DND-41 (cell line): Measurements from ENCODE around the gene DDX27.
"Not testable (repeated sequence)": the region's sequence is repeated elsewhere in the genome, so short reads cannot be mapped to it uniquely, and the experiment has no call there.

ENCODE experiments used
- ATAC-seq: fragments of 200-7000 bp; cut with Tn5 transposase; 3 replicates; pipeline ENCODE4 v1.9.1; 2021; ENCODE audit warnings: low read depth; ENCODE audit not compliant: insufficient read depth
- DNase-seq: peaks from one replicate; pipeline ENCODE4 v3.0.0-alpha.2; 2020
- H2AFZ ChIP-seq: 2 replicates; pipeline ENCODE4 v1.6.0; 2012; ENCODE audit warnings: low read depth, low read length
- H3K27ac ChIP-seq: 2 replicates; pipeline ENCODE4 v1.5.1; 2012; ENCODE audit warnings: low read length, inconsistent platforms
- H3K27me3 ChIP-seq: fragments of 200-600 bp; sonication (generic); 2 replicates; pipeline ENCODE4 v1.6.0; 2012; ENCODE audit warnings: low read length, mild to moderate bottlenecking, inconsistent platforms; ENCODE audit not compliant: insufficient read depth, poor library complexity
- H3K36me3 ChIP-seq: 2 replicates; pipeline ENCODE4 v1.5.1; 2012; ENCODE audit warnings: low read length, inconsistent platforms; ENCODE audit not compliant: insufficient read depth
- H3K4me1 ChIP-seq: 2 replicates; pipeline ENCODE4 v1.5.1; 2012; ENCODE audit warnings: mild to moderate bottlenecking, low read length; ENCODE audit not compliant: insufficient read depth
- H3K4me2 ChIP-seq: 2 replicates; pipeline ENCODE4 v1.6.0; 2012; ENCODE audit warnings: mild to moderate bottlenecking, moderate library complexity, low read length, inconsistent platforms; ENCODE audit not compliant: insufficient read depth
- H3K4me3 ChIP-seq, 2 experiments: fragments of 200-600 bp in 1 of 2; shearing (Covaris generic) in 1 of 2; 2 replicates each; pipeline ENCODE4 v1.5.1; 2012 to 2016; ENCODE audit warnings: inconsistent platforms in 2 of 2, low read length in 2 of 2, mild to moderate bottlenecking in 2 of 2, low read depth in 1 of 2, moderate library complexity in 1 of 2
- H3K79me2 ChIP-seq: 2 replicates; pipeline ENCODE4 v1.6.0; 2012; ENCODE audit warnings: low read length, inconsistent platforms; ENCODE audit not compliant: insufficient read depth
- H3K9ac ChIP-seq: 2 replicates; pipeline ENCODE4 v1.6.0; 2012; ENCODE audit warnings: low read depth, mild to moderate bottlenecking, inconsistent platforms, low read length, moderate library complexity
- H3K9me3 ChIP-seq: 2 replicates; pipeline ENCODE4 v1.5.1; 2012; ENCODE audit warnings: low read length, moderate library complexity, mild to moderate bottlenecking, inconsistent platforms; ENCODE audit not compliant: insufficient read depth, severe bottlenecking
- H4K20me1 ChIP-seq: 2 replicates; pipeline ENCODE4 v1.6.0; 2012; ENCODE audit warnings: low read length; ENCODE audit not compliant: insufficient read depth
- EZH2 ChIP-seq: IDR thresholded peaks from 3 replicates; pipeline ENCODE4 v1.6.1; 2012; ENCODE audit warnings: borderline replicate concordance, low read depth, mild to moderate bottlenecking, moderate library complexity, low read length, inconsistent platforms; ENCODE audit not compliant: severe bottlenecking
- TF ChIP-seq, protein P1 (sequence below): IDR thresholded peaks from 2 replicates; pipeline ENCODE4 v1.5.1; 2012; ENCODE audit warnings: borderline replicate concordance, low read length, moderate library complexity, mild to moderate bottlenecking; ENCODE audit not compliant: poor library complexity, severe bottlenecking; ENCODE audit errors: extremely low read depth

DDX27 gene

DNA sequence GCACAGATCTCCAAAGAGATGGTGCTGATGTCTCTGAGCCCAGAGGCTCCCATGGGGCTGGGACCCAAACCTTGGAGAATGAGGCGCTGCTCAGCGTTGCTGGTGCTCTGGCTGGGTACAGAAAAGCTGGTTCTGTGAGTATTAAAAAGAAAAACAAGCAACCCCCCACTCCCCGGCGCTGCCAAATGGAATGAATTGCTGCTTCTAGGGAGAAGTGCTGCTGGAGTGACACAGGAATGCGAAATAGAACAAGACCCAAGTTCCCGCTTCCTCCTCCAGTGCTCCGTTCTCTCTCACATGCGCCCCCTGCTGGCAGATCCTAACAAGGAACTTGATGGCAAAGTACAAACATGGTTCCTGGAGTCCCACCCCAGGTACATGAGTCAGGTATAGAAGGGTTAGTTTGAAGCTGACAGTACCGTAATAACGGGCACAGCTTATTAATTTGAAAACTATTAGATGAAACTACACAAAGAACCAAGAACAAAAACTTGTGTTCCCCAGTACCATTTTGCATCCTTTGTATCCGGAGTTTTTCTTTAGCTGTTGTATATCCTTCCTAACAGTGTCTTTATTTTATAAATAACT, 2.1 kb upstream of the DDX27 start:
- Histone ChIP-seq H2AFZ (peak overlapping the region; percentile 80), H4K20me1 (no peaks in the 10 kb centered on the region), H3K36me3 (peaks cover 10% of the 10 kb centered on the region), H3K4me3 (no peak overlapping the region), H3K9ac (no peak overlapping the region), H3K9me3 (no peaks in the 10 kb centered on the region), H3K27me3 (no peaks in the 10 kb centered on the region), H3K27ac (no peak overlapping the region), H3K4me2 (peak overlapping the region; percentile 40; the same call in 1 of the 2 replicates), H3K4me1 (peaks cover 36% of the 10 kb centered on the region), H3K79me2 (peaks cover 24% of the 10 kb centered on the region)
- TF ChIP-seq, protein P1, sequence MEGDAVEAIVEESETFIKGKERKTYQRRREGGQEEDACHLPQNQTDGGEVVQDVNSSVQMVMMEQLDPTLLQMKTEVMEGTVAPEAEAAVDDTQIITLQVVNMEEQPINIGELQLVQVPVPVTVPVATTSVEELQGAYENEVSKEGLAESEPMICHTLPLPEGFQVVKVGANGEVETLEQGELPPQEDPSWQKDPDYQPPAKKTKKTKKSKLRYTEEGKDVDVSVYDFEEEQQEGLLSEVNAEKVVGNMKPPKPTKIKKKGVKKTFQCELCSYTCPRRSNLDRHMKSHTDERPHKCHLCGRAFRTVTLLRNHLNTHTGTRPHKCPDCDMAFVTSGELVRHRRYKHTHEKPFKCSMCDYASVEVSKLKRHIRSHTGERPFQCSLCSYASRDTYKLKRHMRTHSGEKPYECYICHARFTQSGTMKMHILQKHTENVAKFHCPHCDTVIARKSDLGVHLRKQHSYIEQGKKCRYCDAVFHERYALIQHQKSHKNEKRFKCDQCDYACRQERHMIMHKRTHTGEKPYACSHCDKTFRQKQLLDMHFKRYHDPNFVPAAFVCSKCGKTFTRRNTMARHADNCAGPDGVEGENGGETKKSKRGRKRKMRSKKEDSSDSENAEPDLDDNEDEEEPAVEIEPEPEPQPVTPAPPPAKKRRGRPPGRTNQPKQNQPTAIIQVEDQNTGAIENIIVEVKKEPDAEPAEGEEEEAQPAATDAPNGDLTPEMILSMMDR: peak; percentile 99
- no peak for TF ChIP-seq EZH2
- ATAC-seq (peak; percentile 60), DNase-seq (peak; percentile 90)

DNA sequence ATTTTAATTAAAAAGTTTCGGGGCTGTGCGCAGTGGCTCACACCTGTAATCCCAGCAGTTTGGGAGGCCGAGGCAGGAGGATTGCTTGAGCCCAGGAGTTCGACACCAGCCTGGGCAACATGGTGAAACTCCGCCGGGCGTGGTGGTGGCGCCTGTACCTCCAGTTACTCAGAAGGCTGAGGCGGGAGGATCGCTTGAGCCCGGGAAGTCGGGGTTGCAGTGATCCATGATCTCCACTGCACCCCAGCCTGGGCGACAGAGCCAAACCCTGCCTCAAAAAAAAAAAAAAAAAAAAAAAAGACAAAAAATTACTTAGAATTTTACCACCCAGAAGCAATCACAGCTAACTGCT, 501 bp upstream of the DDX27 start:
- Histone ChIP-seq H3K9ac (peak overlapping the region; percentile 78), H3K4me2 (peak overlapping the region; percentile 89), H3K79me2 (peaks cover 24% of the 10 kb centered on the region), H3K27ac (peak overlapping the region; percentile 75), H3K4me3 (peak overlapping the region in 1 of 2 experiments; percentile 91; a peak in 3 of 4 replicates), H3K36me3 (peaks cover 23% of the 10 kb centered on the region), H2AFZ (peak overlapping the region; percentile 77), H3K4me1 (peaks cover 36% of the 10 kb centered on the region)
- not testable (repeated sequence) for ATAC-seq, H3K27me3 ChIP-seq, H4K20me1 ChIP-seq, H3K9me3 ChIP-seq
- peak; percentile 38 for DNase-seq

DNA sequence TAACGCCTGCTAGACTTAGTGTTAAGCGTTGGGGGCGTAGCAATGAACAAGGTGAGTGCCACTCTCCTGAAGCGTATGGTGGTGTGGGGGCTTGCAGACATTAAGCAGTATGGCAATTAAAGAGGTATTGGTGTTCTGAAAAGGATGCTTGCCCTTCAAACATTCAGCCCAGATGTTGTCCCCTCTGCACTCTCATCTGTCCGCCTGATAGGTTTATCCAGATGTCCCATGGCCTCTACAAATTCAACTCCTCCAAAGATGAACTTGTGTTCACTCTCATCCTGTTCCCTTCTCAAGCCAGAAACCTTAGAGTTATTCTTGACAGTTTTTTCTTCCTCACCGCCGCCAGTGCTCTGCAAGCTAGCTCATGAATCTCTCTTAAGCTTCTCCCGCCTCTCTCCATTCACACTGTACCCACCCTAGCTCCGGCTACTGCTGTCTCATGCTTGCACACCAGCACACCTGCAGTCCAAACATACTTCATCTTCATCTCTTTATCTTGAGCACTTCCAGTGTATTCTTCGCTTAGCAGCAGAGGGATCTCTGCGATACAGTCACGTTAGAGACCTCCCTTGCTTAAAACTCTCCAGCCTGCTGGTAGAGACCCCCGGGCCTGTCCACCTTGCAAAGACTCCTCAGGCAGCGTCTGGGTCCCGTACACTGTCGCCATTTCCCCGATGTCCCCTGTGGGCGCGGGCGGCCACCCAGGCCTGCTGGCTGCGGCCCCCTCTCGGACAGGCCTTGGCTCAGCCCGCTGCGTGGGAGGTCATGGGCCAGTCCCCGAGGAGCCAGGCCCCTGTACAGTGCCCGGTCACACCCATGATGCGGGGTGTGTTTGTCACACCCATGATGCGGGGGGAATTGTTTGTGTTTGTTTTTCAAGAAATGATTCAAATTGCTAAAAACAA, 962 bp downstream of the DDX27 start:
- H3K27ac ChIP-seq: peak overlapping the region; percentile 90

More for the DNA sequence above, 962 bp downstream of the DDX27 start:
- TF ChIP-seq, protein P1: no peak
- no peak for TF ChIP-seq EZH2
- Histone ChIP-seq H3K27me3 (no peaks in the 10 kb centered on the region), H3K4me1 (peaks cover 36% of the 10 kb centered on the region), H4K20me1 (no peaks in the 10 kb centered on the region; the same call in 1 of the 2 replicates), H3K36me3 (peaks cover 38% of the 10 kb centered on the region), H3K79me2 (peaks cover 24% of the 10 kb centered on the region), H3K4me3 (peak overlapping the region; percentile 91 to 92), H3K4me2 (peak overlapping the region; percentile 89), H3K9me3 (no peaks in the 10 kb centered on the region), H3K9ac (peak overlapping the region; percentile 78), H2AFZ (peak overlapping the region; percentile 99)
- no peak for DNase-seq
- ATAC-seq: peak; percentile 15
